Muscle of arm (tissue), 12 donors: Measurements from ENCODE around the gene ZBTB24. TPM values are rescaled to one million over a fixed set of nuclear protein-coding genes. Genes with fewer than 3 reads are reported as not detected.

Experiments used
- DNase-seq: peaks from one replicate; pipeline ENCODE4 v3.0.0-alpha.2; 2013
- polyA plus RNA-seq, 12 donors: library from polyadenylated mRNA; unstranded; fragments of 120-200 nt; gene quantifications; one replicate each; pipeline ENCODE4 v1.2.1, GENCODE V29; 2013; ENCODE audit not compliant: insufficient read length in 12 of 12

The ZBTB24 gene
- polyA plus RNA-seq, 12 donors: 4.9 to 8.9 (median 5.8) TPM; not detected in 1

- peak; percentile 48 for DNase-seq
Measured at GRCh38 chr6:109453594-109454495, 29.2 kb downstream of the ZBTB24 start.

- no peak for DNase-seq
Measured at GRCh38 chr6:109453156-109453555, 29.9 kb downstream of the ZBTB24 start.

- DNase-seq: no peak
Measured at GRCh38 chr6:109452181-109452580, 30.8 kb downstream of the ZBTB24 start.

GRCh38 chr6:109451376-109451775 lies 31.6 kb downstream of the ZBTB24 start:
- no peak for DNase-seq

- no peak for DNase-seq
Measured at GRCh38 chr6:109450801-109451200, 32.2 kb downstream of the ZBTB24 start.

- no peak for DNase-seq
Measured at GRCh38 chr6:109449795-109450673, 33.0 kb downstream of the ZBTB24 start.

GRCh38 chr6:109449064-109449794 lies 33.8 kb downstream of the ZBTB24 start:
- no peak for DNase-seq

- no peak for DNase-seq
Measured at GRCh38 chr6:109448615-109449014, 34.4 kb downstream of the ZBTB24 start.

- DNase-seq: no peak
Measured at GRCh38 chr6:109447878-109448555, 35.0 kb downstream of the ZBTB24 start.

GRCh38 chr6:109447087-109447486 lies 35.9 kb downstream of the ZBTB24 start:
- no peak for DNase-seq

GRCh38 chr6:109446541-109446940 lies 36.5 kb downstream of the ZBTB24 start:
- DNase-seq: no peak

GRCh38 chr6:109446072-109446471 lies 36.9 kb downstream of the ZBTB24 start:
- no peak for DNase-seq

- no peak for DNase-seq
Measured at GRCh38 chr6:109445382-109445781, 37.6 kb downstream of the ZBTB24 start.

- DNase-seq: no peak
Measured at GRCh38 chr6:109443425-109443950, 39.5 kb downstream of the ZBTB24 start.

- no peak for DNase-seq
Measured at GRCh38 chr6:109442393-109442924, 40.6 kb downstream of the ZBTB24 start.

GRCh38 chr6:109441069-109441816 lies 41.8 kb downstream of the ZBTB24 start:
- DNase-seq: peak; percentile 43

GRCh38 chr6:109440331-109441068 lies 42.5 kb downstream of the ZBTB24 start, which contains the start of the genes PPIL6 and SMPD2:
Gene PPIL6, minus strand, starts transcription at chr6:109440628. Its CDS starts 38 bp downstream, at chr6:109440590.
Gene SMPD2, plus strand, starts transcription at chr6:109440724. Its CDS starts 398 bp downstream, at chr6:109441122.
- DNase-seq: peak; percentile 94

- DNase-seq: no peak
Measured at GRCh38 chr6:109436041-109436440, 47.0 kb downstream of the ZBTB24 start.

- no peak for DNase-seq
Measured at GRCh38 chr6:109434456-109434855, 48.6 kb downstream of the ZBTB24 start.
